Measurements from ENCODE around the gene LRG1.

The LRG1 gene

GRCh38 chr19:4556597-4557127, 16.8 kb upstream of the LRG1 start:
- DNase-seq (ENCODE audit: low read depth, low spot score): no peak
- H3K4me3 ChIP-seq (ENCODE audit: low read depth, low read length): no peak overlapping the region
- TF ChIP-seq, protein P1, sequence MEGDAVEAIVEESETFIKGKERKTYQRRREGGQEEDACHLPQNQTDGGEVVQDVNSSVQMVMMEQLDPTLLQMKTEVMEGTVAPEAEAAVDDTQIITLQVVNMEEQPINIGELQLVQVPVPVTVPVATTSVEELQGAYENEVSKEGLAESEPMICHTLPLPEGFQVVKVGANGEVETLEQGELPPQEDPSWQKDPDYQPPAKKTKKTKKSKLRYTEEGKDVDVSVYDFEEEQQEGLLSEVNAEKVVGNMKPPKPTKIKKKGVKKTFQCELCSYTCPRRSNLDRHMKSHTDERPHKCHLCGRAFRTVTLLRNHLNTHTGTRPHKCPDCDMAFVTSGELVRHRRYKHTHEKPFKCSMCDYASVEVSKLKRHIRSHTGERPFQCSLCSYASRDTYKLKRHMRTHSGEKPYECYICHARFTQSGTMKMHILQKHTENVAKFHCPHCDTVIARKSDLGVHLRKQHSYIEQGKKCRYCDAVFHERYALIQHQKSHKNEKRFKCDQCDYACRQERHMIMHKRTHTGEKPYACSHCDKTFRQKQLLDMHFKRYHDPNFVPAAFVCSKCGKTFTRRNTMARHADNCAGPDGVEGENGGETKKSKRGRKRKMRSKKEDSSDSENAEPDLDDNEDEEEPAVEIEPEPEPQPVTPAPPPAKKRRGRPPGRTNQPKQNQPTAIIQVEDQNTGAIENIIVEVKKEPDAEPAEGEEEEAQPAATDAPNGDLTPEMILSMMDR (IDR thresholded peaks at IDR 0.05; ENCODE audit: low read depth, low read length): no peak
- in situ Hi-C loops (cut with HindIII; ENCODE audit: low sequenced_read_pairs): no loop called here

- TF ChIP-seq, protein P1 (IDR thresholded peaks at IDR 0.05; ENCODE audit: low read depth, low read length): no peak
- no peak for DNase-seq (ENCODE audit: low read depth, low spot score)
- in situ Hi-C loops (cut with HindIII; ENCODE audit: low sequenced_read_pairs): no loop called here
- H3K4me3 ChIP-seq (ENCODE audit: low read depth, low read length): no peak overlapping the region
These were observed 16.1 kb upstream of the LRG1 start for GRCh38 chr19:4555657-4556561.

DNA sequence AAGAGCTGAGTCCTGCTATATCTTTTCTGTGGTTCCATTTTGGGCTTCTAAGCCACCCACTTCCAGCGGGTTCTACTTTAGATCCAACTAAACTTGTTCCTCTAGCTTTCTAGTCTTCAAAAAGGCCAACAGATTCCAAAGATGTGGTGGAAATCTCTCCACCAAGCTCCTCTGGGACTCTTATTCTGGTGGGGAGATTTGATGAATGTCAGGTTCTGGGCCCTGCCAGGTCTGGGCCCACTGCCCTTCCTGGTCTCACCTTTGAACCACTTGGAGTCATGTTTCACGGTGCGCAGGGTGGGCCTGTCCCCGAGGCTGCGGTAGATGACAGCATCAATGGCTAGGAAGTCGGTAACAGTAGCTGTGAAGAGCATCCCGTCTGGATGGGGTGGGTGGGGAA, 14.9 kb upstream of the LRG1 start:
- H3K4me3 ChIP-seq (ENCODE audit: low read depth, low read length): no peak overlapping the region
- in situ Hi-C loops (cut with HindIII; ENCODE audit: low sequenced_read_pairs): no loop called here
- DNase-seq (ENCODE audit: low read depth, low spot score): no peak
- TF ChIP-seq, protein P1 (IDR thresholded peaks at IDR 0.05; ENCODE audit: low read depth, low read length): no peak

- TF ChIP-seq, protein P1 (IDR thresholded peaks at IDR 0.05; ENCODE audit: low read depth, low read length): no peak
- DNase-seq (ENCODE audit: low read depth, low spot score): no peak
- in situ Hi-C loops (cut with HindIII; ENCODE audit: low sequenced_read_pairs): no loop called here
- no peak overlapping the region for H3K4me3 ChIP-seq (ENCODE audit: low read depth, low read length)
These were observed 13.9 kb upstream of the LRG1 start for GRCh38 chr19:4553775-4554174.

DNA sequence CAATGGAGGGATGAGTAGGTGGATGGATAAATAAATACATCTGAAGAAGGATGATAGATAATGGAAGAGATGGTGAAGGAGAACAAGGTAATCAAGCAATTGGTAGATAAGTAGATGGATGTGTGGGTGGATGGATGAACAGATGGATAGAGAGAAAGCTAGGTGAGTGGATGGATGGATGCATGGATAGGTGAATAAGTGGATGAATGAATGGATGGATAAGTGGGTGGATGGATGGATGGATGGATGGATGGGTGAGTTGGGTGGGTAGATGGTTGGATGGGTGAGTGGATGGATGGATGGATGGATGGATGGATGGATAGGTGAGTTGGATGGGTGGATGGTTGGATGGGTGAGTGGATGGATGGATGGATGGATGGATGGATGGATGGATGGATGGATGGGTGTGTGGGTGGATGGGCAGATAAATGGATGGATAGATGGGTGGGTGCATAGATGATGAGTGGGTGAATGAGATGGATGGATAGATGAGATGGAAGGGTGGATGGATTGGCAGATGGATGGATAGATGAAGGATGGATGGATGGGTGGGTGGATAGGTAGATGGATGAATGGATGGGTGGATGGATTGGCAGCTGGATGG, 13.4 kb upstream of the LRG1 start:
- no peak for DNase-seq (ENCODE audit: low read depth, low spot score)
- H3K4me3 ChIP-seq (ENCODE audit: low read depth, low read length): no peak overlapping the region
- TF ChIP-seq, protein P1 (IDR thresholded peaks at IDR 0.05; ENCODE audit: low read depth, low read length): no peak
- in situ Hi-C loops (cut with HindIII; ENCODE audit: low sequenced_read_pairs): no loop called here

- TF ChIP-seq, protein P1 (IDR thresholded peaks at IDR 0.05; ENCODE audit: low read depth, low read length): no peak
- H3K4me3 ChIP-seq (ENCODE audit: low read depth, low read length): no peak overlapping the region
- in situ Hi-C loops (cut with HindIII; ENCODE audit: low sequenced_read_pairs): no loop called here
- DNase-seq (ENCODE audit: low read depth, low spot score): no peak
These were observed 12.6 kb upstream of the LRG1 start for GRCh38 chr19:4552525-4552819.

Data from astrocyte of the spinal cord (primary cell).